ENCODE measurements around the gene FNDC3B. TPM values are rescaled to one million over a fixed set of nuclear protein-coding genes. Genes with fewer than 3 reads are reported as not detected.

Gene FNDC3B
- total and polyA plus RNA-seq, 4 donors = 13.3 to 175 (median 100) TPM

- H3K27ac ChIP-seq (ENCODE audit: low read depth in 1 of 2, low read length in 1 of 2) = no peak overlapping the region
Observed at GRCh38 chr3:172143739-172144497, 104.5 kb downstream of the FNDC3B start.

GRCh38 chr3:172144601-172145000 lies 105.2 kb downstream of the FNDC3B start:
- Histone ChIP-seq H3K9ac (ENCODE audit: insufficient read depth in 1 of 2, low read length in 2 of 2) (no peak overlapping the region), H3K4me3 (no peak overlapping the region), H3K9me3 (ENCODE audit: control insufficient read depth in 4 of 4, insufficient read depth in 3 of 4, low read length in 3 of 4) (no peaks in the 10 kb centered on the region), H3K36me3 (ENCODE audit: control insufficient read depth in 4 of 4, insufficient read depth in 4 of 4, low read length in 4 of 4) (no peaks in the 10 kb centered on the region), H3K4me1 (ENCODE audit: control insufficient read depth in 5 of 5, insufficient read depth in 5 of 5, low read length in 5 of 5) (peaks cover 9 to 42% (median 17%) of the 10 kb centered on the region in 5 donors), H3K27ac (ENCODE audit: low read depth in 1 of 2, low read length in 1 of 2) (no peak overlapping the region), H3K27me3 (ENCODE audit: control insufficient read depth in 3 of 3, insufficient read depth in 3 of 3, low read length in 2 of 3) (no peaks in the 10 kb centered on the region)
- WGBS, 2 donors = 28 to 86% methylated on average over 1 of the region's 1 CpG
- ATAC-seq (ENCODE audit: insufficient read depth, low FRiP score) = no peak
- DNase-seq = no peak
- no peak for TF ChIP-seq CTCF (IDR thresholded peaks at IDR 0.05; ENCODE audit: control extremely low read depth, extremely low read depth)

More at GRCh38 chr3:172143739-172144497, 104.5 kb downstream of the FNDC3B start:
- Histone ChIP-seq H3K4me1 (ENCODE audit: control insufficient read depth in 5 of 5, insufficient read depth in 5 of 5, low read length in 5 of 5) (peaks cover 11 to 46% (median 20%) of the 10 kb centered on the region in 5 donors), H3K36me3 (ENCODE audit: control insufficient read depth in 4 of 4, insufficient read depth in 4 of 4, low read length in 4 of 4) (no peaks in the 10 kb centered on the region), H3K9me3 (ENCODE audit: control insufficient read depth in 4 of 4, insufficient read depth in 3 of 4, low read length in 3 of 4) (no peaks in the 10 kb centered on the region), H3K9ac (ENCODE audit: insufficient read depth in 1 of 2, low read length in 2 of 2) (no peak overlapping the region), H3K27me3 (ENCODE audit: control insufficient read depth in 3 of 3, insufficient read depth in 3 of 3, low read length in 2 of 3) (no peaks in the 10 kb centered on the region), H3K4me3 (no peak overlapping the region)
- ATAC-seq (ENCODE audit: insufficient read depth, low FRiP score) (no peak), DNase-seq (no peak)
- WGBS, 2 donors = 86 to 92% methylated on average over 14 of the region's 14 CpGs
- no peak for TF ChIP-seq CTCF (IDR thresholded peaks at IDR 0.05; ENCODE audit: control extremely low read depth, extremely low read depth)

- no peak for TF ChIP-seq CTCF (IDR thresholded peaks at IDR 0.05; ENCODE audit: control extremely low read depth, extremely low read depth)
- 67 to 71% methylated on average over 7 of the region's 7 CpGs for WGBS, 2 donors
- Histone ChIP-seq H3K9me3 (ENCODE audit: control insufficient read depth in 4 of 4, insufficient read depth in 3 of 4, low read length in 3 of 4) (no peaks in the 10 kb centered on the region), H3K4me1 (ENCODE audit: control insufficient read depth in 5 of 5, insufficient read depth in 5 of 5, low read length in 5 of 5) (peaks cover 8 to 37% (median 14%) of the 10 kb centered on the region in 5 donors), H3K4me3 (no peak overlapping the region), H3K36me3 (ENCODE audit: control insufficient read depth in 4 of 4, insufficient read depth in 4 of 4, low read length in 4 of 4) (no peaks in the 10 kb centered on the region), H3K27me3 (ENCODE audit: control insufficient read depth in 3 of 3, insufficient read depth in 3 of 3, low read length in 2 of 3) (no peaks in the 10 kb centered on the region), H3K27ac (ENCODE audit: low read depth in 1 of 2, low read length in 1 of 2) (no peak overlapping the region), H3K9ac (ENCODE audit: insufficient read depth in 1 of 2, low read length in 2 of 2) (no peak overlapping the region)
- ATAC-seq (ENCODE audit: insufficient read depth, low FRiP score) (no peak), DNase-seq (no peak)
Observed at GRCh38 chr3:172145031-172145686, 105.8 kb downstream of the FNDC3B start.

Data from lung (tissue), 12 donors.